HG03064 (cell line): Measurements from ENCODE around the gene PACRG.

Experiments
- ATAC-seq: cut with Tn5 transposase; IDR thresholded peaks from one replicate; pipeline ENCODE4 v1.9.1; 2021; ENCODE audit warnings: low read depth; ENCODE audit not compliant: unreplicated experiment

PACRG gene

GRCh38 chr6:163123098-163123497, 395.3 kb downstream of the PACRG start:
- ATAC-seq = no peak

- no peak for ATAC-seq
These were observed 399.0 kb downstream of the PACRG start for GRCh38 chr6:163126741-163127140.

GRCh38 chr6:163127587-163127986, 399.8 kb downstream of the PACRG start:
- ATAC-seq = no peak

DNA sequence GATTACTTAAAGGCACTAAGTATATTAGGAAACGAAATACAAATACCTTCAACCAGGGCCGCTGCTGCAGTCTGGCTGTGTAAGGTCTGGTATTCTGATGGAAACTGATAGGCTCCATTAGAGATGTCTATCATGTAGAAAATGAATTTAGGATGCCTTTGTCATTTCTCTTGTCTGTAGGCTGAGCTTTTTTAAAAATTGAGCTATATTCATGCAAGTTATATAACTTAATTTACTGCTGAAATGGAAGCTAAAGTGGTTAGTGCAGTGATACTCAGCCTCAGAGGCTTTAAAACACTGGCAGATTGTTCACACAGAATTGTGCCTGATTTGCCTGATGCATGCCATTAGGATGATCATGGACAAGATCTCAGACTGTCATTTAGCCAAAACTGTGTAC, 400.6 kb downstream of the PACRG start:
- no peak for ATAC-seq

GRCh38 chr6:163132050-163132750, 404.4 kb downstream of the PACRG start:
- ATAC-seq = no peak

GRCh38 chr6:163133017-163133416, 405.2 kb downstream of the PACRG start:
- ATAC-seq = no peak

- no peak for ATAC-seq
These were observed 405.9 kb downstream of the PACRG start for GRCh38 chr6:163133691-163134090.

DNA sequence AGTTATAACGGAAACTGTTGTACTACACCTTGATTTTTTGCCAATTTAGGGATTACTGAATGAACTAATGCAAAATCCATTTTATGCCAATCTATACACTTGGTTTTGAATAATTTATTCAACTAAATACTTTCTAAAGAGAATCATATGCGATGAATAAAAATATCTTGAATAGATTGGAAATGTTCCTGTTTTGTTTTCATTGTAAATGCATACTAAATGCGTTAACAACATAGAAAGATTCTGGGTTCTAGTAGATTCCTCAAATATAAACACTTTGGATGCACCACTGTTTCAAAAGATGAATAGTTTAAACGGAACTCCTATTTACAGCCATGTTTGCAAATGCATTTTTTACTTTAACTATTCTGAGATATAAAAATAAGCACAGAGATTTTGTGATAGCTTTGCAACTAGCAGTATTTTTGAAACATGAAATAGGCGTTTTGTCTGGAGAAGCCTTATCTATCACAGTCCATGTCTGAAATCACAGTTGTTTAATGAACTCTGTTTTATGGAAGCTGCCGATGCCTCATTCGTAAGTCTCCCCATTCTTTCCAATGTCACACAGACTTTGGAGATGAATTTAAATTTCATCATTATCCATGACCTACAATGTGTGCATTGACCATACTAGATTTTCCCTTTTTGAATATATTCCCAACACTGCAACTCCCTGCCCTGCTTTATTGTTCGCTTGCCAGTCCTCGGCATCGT, 409.1 kb downstream of the PACRG start:
- ATAC-seq = no peak

- no peak for ATAC-seq
These were observed 409.7 kb downstream of the PACRG start for GRCh38 chr6:163137398-163137881.

DNA sequence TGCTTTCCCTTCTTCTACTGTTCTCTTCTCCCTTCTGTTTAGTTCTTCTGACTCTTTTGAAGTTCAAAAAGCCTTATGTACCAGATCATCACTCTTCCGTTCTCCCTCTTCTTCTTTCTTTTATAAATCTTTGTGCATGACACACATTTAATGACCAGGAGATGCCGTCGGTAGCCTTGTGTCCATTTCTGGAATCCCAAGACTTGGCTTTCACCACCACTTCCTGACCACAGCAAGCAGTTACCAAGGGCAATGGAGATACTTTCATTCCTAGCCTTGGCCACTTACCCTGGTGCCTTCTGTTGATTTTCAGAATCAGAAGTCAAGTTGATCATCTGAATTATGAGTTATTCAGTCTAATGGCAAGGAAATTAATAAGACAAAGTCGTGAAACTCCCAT, 418.3 kb downstream of the PACRG start:
- no peak for ATAC-seq

- ATAC-seq = no peak
These were observed 420.2 kb downstream of the PACRG start for GRCh38 chr6:163147994-163148393.

DNA sequence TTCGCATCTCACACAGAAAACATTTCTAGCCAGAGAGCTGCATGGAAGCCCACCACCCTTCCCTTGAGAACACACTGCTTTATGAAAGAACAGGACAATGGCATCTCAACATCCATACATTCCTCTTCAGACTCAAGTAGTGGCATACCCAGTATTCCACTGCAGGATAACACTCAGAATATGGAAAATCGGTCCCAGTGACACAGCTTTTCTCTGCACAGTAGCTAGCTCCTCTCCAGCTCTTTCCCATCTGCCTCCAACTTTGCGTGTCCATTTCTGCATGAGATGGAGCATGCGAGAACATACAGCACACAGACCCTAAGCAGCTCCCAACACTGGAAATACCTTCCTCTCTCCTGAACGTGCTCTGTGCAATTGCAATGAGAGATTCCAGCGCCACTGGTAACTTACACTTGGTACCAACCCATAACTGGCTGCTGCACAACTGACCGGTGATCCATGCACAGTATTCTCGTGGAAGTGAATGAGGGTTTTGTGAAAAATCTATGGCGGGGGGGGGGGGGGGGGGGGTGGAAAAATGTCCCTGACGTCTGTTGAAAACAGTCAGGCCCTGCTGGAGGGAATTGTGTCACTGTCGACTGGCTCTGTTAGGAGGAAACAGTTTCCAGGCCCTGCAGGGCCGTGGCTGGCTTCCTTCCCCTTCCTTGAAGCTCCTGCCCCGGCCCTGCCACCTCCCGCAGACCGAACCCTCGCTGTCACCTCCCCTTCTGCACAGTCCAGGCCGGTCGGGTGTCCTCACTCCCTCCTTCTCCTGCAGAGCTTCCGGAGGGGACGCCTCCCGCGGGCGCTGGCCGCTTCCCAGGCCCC, 420.9 kb downstream of the PACRG start:
- ATAC-seq = no peak

GRCh38 chr6:163149279-163149848, 421.6 kb downstream of the PACRG start:
- no peak for ATAC-seq

GRCh38 chr6:163151212-163151611, 423.4 kb downstream of the PACRG start:
- ATAC-seq = no peak

DNA sequence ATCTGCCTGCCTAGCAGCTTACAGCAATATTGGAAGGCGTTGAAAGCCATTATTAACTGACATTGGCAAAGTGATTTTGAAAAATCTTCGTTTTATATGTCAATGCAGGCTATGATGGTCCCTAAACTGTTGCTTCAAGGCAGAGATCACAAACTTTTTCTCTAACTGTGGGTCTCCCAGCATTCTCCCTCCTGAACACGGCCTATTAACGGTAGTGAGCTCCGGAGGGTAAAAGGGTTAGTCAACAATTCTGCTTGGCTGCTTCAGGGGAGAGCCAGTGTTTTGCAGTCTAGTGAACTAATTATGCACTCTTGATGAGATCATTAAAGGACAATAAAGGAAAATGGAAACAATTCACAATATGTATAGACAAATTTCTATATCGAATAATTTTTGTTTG, 424.9 kb downstream of the PACRG start:
- ATAC-seq = no peak

GRCh38 chr6:163159110-163159509, 431.3 kb downstream of the PACRG start:
- no peak for ATAC-seq

DNA sequence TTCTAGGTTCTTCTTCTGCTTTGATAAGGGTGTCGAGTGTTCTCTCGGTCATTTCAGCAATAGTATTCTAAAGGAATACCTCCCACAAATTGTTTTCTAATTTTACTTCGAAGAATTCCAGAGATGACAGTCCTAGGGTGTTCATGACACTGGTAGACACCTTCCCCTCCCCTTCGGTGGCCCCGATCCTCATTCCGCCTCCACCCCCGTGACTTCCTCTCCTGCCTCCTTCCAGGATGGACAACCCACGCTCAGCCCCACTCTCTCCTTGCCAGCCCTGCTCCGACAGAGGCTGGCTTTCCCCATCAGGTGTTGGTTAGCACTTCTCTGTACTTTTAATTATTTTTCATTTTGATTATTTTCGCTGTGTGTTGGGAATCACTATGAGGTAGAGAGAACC, 431.9 kb downstream of the PACRG start:
- ATAC-seq = no peak

GRCh38 chr6:163162007-163162873, 434.5 kb downstream of the PACRG start:
- ATAC-seq = no peak

- no peak for ATAC-seq
These were observed 435.1 kb downstream of the PACRG start for GRCh38 chr6:163162874-163163213.
